ENCODE data around the gene PCSK5. TPM values are rescaled to one million over a fixed set of nuclear protein-coding genes. Genes with fewer than 3 reads are reported as not detected.

PCSK5 gene
- total and polyA plus RNA-seq, 10 donors = 0.28 to 8.1 (median 5.5) TPM

DNA sequence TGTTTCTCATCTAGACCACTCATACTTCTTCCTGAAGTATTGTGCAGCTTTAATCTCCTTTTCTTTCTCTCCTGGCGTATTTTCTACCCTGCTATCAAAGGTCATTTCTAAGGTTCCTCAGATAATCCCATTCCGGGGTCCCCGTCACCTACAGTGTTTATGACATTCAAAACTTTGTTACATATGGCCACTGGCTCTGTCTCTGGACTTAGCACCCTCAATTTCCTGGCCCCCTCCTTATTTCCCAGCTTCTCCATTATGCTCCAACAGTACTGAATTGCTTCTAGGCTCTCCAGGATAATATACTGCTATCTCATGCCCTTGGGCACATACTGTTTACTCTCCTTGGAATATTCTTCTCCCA, 472.5 kb downstream of the PCSK5 start:
- H3K9me3 ChIP-seq = no peaks in the 10 kb centered on the region
- H3K4me3 ChIP-seq = no peak overlapping the region
- H3K27ac ChIP-seq = no peak overlapping the region
- intact Hi-C loops (cut with DNase I; ENCODE audit: low total_unique reads) = no loop called here
- no peak for DNase-seq
- no peaks in the 10 kb centered on the region for H3K36me3 ChIP-seq
- no peaks in the 10 kb centered on the region for H3K27me3 ChIP-seq (replicated peaks in 1 of 7)
- peaks cover 0 to 4% (median 0%) of the 10 kb centered on the region in 6 donors for H3K4me1 ChIP-seq
- 88 to 94% (median 90%) methylated on average over 3 of the region's 3 CpGs for WGBS, 5 donors
- no peak for TF ChIP-seq POLR2AphosphoS5 (IDR thresholded peaks at IDR 0.05)
- TF ChIP-seq POLR2A (IDR thresholded peaks at IDR 0.05) = no peak
- TF ChIP-seq CTCF (IDR thresholded peaks at IDR 0.05 in 8 of 11, conservative IDR thresholded peaks at IDR 0.05 in 3 of 11) = no peak

DNA sequence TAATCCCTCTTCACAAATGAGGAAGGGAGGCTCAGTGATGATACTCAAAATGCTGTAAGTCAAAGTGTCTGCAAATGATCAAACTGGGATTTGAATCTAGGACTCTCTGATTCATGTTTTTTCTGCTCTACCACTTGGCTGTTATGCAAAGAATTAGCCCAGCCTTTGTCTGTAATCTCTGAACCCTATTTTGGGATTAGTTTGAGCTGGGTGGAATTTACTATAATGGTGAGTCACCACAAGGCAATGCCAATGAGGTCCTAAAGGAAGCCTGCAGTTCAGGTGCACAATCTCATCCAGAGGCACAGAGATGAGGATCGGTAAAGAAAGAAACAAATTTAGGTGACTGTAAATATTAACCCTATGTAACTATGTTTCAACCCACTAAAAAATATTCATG, 474.6 kb downstream of the PCSK5 start:
- H3K4me1 ChIP-seq = no peaks in the 10 kb centered on the region
- intact Hi-C loops (cut with DNase I; ENCODE audit: low total_unique reads) = no loop called here
- no peaks in the 10 kb centered on the region for H3K36me3 ChIP-seq
- TF ChIP-seq CTCF (IDR thresholded peaks at IDR 0.05 in 8 of 11, conservative IDR thresholded peaks at IDR 0.05 in 3 of 11) = no peak
- no peak for TF ChIP-seq POLR2A (IDR thresholded peaks at IDR 0.05)
- TF ChIP-seq POLR2AphosphoS5 (IDR thresholded peaks at IDR 0.05) = no peak
- H3K4me3 ChIP-seq = no peak overlapping the region
- no peak for DNase-seq
- 78 to 93% (median 90%) methylated on average over 1 of the region's 1 CpG for WGBS, 5 donors
- H3K27me3 ChIP-seq (replicated peaks in 1 of 7) = no peaks in the 10 kb centered on the region
- no peaks in the 10 kb centered on the region for H3K9me3 ChIP-seq
- no peak overlapping the region for H3K27ac ChIP-seq

- WGBS, 5 donors = 90 to 96% (median 92%) methylated on average over 4 of the region's 4 CpGs
- TF ChIP-seq POLR2A (IDR thresholded peaks at IDR 0.05) (no peak), CTCF (IDR thresholded peaks at IDR 0.05 in 8 of 11, conservative IDR thresholded peaks at IDR 0.05 in 3 of 11) (no peak), POLR2AphosphoS5 (IDR thresholded peaks at IDR 0.05) (no peak)
- intact Hi-C loops (cut with DNase I; ENCODE audit: low total_unique reads) = no loop called here
- no peaks in the 10 kb centered on the region for H3K9me3 ChIP-seq
- H3K4me1 ChIP-seq = no peaks in the 10 kb centered on the region
- no peaks in the 10 kb centered on the region for H3K27me3 ChIP-seq (replicated peaks in 1 of 7)
- no peak overlapping the region for H3K27ac ChIP-seq
- H3K4me3 ChIP-seq = no peak overlapping the region
- H3K36me3 ChIP-seq = no peaks in the 10 kb centered on the region
- DNase-seq = no peak
Observed at GRCh38 chr9:76366275-76366674, 475.8 kb downstream of the PCSK5 start.

GRCh38 chr9:76369583-76369982, 479.1 kb downstream of the PCSK5 start:
- Histone ChIP-seq H3K36me3 (no peaks in the 10 kb centered on the region), H3K4me1 (peaks cover 0 to 8% (median 0%) of the 10 kb centered on the region in 6 donors), H3K4me3 (no peak overlapping the region), H3K9me3 (no peaks in the 10 kb centered on the region), H3K27ac (no peak overlapping the region), H3K27me3 (replicated peaks in 1 of 7) (no peaks in the 10 kb centered on the region)
- no peak for TF ChIP-seq POLR2A (IDR thresholded peaks at IDR 0.05)
- no peak for TF ChIP-seq CTCF (IDR thresholded peaks at IDR 0.05 in 8 of 11, conservative IDR thresholded peaks at IDR 0.05 in 3 of 11)
- TF ChIP-seq POLR2AphosphoS5 (IDR thresholded peaks at IDR 0.05) = no peak
- WGBS, 5 donors = 42 to 56% (median 46%) methylated on average over 4 of the region's 4 CpGs
- intact Hi-C loops (cut with DNase I; ENCODE audit: low total_unique reads) = no loop called here
- DNase-seq = no peak
